IPS-18c (cell line): ENCODE results near the gene FAM151A.

Source experiments
- H3K4me3 ChIP-seq: 2 replicates; pipeline ENCODE4 v1.7.0; 2013; ENCODE audit warnings: low read depth, mild to moderate bottlenecking, low read length, moderate library complexity; ENCODE audit not compliant: insufficient read depth
- H3K9me3 ChIP-seq: one replicate; pipeline ENCODE4 v1.6.1; 2013; ENCODE audit warnings: mild to moderate bottlenecking, low read length, moderate library complexity; ENCODE audit not compliant: control insufficient read depth, insufficient read depth

Gene FAM151A

DNA sequence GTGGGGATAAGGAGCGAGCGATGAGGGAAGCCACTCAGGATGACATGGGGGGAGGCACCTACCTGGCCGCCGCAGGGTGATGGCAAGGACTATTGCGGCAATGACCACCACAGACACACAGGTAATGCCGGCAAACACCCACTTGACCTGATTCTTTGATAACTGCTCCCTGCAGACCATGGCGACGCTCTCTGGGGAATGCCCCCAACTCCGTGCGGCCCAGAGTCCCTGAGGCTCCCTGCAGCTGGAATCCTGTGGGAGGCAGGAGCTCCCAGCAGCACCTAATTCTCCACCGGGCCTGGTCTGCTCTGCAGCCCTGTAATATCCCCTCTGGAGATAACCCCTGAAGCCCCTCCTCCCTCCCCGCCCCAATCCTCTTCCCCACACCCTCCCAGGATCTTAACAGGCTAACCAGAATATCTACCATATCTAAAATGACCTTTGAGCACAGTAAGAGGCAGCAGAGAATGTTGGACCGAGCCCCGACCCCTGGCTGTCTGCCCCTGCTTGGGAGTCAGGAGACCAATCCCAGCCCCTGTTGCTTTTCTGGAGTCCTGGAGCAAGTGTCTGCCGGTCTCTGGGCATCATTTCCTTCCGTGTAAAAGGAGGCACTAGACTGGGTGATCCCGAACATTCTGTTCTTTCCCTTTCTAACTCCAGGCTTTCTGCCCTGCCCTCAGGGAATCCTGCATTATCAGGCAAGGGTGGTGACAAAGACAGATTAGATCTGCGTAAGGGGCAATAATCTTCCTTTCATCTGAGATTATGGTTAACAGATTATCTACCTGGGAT lies at the start of gene FAM151A:
Gene FAM151A (minus strand): TSS at position 310 of the 792 bp plus-strand sequence. CDS start 130 bp downstream, at position 180.
- Histone ChIP-seq H3K4me3 (no peak within 1 kb of the TSS), H3K9me3 (no peaks in the 10 kb centered on the region)

GRCh38 chr1:54671985-54672608 lies 48.8 kb upstream of the FAM151A start:
- H3K4me3 ChIP-seq: no peak overlapping the region
- H3K9me3 ChIP-seq: no peaks in the 10 kb centered on the region

GRCh38 chr1:54668567-54668966 lies 45.2 kb upstream of the FAM151A start:
- Histone ChIP-seq H3K4me3 (no peak overlapping the region), H3K9me3 (no peaks in the 10 kb centered on the region)

DNA sequence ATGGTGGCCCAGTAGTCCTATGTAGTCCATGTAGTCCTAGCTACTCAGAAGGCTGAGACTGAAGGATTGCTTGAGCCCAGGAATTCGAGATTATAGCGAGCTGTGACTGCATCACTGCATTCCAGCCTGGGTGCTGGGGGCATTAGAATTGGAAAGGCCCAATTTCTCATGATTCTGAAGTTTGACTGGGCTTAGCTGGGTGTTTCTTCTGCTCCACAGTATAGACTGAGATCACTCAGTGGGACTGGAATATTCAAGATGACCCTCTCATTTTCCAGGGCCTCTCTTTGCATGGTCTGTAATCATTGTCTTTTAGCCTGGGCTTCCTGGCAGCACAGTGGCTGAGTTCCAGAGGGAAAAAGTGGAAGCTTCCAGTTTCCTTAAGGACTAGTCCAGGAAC lies 44.5 kb upstream of the FAM151A start:
- Histone ChIP-seq H3K9me3 (no peaks in the 10 kb centered on the region), H3K4me3 (no peak overlapping the region)

- no peak overlapping the region for H3K4me3 ChIP-seq
Measured at GRCh38 chr1:54666333-54666732, 43.0 kb upstream of the FAM151A start.

DNA sequence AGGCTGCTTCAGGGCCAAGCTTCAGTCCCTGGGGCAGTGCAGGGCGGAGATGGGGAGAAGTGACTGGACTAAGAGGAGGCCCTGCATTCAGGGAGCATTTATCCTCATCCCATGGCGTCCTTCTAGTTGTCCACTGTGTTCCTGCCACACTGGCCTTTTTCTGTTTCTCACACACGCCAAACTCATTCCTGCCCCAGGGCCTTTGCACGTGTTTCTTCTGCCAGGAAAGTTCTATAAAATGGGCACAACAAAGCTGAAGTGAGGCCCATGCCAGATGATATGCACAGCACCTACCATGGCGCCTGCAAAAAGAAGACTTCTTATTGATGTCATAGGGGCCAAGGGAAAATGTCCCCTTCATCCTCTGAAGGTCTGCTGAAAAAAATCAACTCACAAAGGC lies 42.5 kb upstream of the FAM151A start:
- Histone ChIP-seq H3K4me3 (no peak overlapping the region), H3K9me3 (peaks cover 2% of the 10 kb centered on the region)

More at GRCh38 chr1:54666333-54666732, 43.0 kb upstream of the FAM151A start:
- peaks cover 2% of the 10 kb centered on the region for H3K9me3 ChIP-seq

GRCh38 chr1:54664364-54664763 lies 41.0 kb upstream of the FAM151A start:
- Histone ChIP-seq H3K4me3 (no peak overlapping the region), H3K9me3 (peaks cover 2% of the 10 kb centered on the region)

GRCh38 chr1:54663725-54664124 lies 40.4 kb upstream of the FAM151A start:
- no peak overlapping the region for H3K4me3 ChIP-seq

DNA sequence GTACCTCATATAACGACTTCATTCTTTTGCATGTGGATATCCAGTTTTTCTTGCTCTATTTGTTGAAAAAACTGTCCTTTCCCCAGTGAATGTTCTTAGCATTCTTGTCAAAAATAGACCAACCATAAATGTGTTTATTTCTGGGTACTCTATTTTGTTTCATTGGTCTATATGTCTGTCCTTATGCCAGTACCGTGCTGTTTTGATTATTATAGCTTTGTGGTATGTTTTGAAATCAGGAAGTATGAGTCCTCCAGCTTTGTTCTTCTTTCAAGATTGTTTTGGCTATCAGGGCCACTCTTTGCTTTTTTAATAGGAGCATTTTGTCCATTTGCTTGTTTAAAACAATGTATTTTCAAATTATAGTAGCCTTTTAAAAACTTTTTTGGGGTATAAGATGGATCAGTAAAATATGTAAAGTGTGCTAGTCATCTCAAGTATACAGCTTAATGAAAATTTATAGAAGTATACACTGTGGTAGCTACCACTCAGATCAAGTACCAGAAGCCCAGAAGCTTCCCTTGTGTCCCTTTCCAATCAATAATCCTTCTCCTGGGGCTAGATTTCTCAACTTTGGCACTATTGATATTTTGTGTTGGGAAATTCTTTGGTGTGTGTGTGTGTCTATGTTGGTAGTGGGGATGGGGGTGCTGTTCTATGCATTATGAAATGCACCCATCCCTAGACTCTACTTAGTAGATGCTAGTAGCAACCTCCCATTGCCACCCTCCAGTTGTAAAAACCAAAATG lies 35.0 kb upstream of the FAM151A start:
- peaks cover 2% of the 10 kb centered on the region for H3K9me3 ChIP-seq
- H3K4me3 ChIP-seq: no peak overlapping the region

More at GRCh38 chr1:54663725-54664124, 40.4 kb upstream of the FAM151A start:
- H3K9me3 ChIP-seq: peaks cover 2% of the 10 kb centered on the region

- Histone ChIP-seq H3K4me3 (no peak overlapping the region), H3K9me3 (no peaks in the 10 kb centered on the region)
Measured at GRCh38 chr1:54653036-54653435, 29.7 kb upstream of the FAM151A start.

GRCh38 chr1:54652168-54652567 lies 28.8 kb upstream of the FAM151A start:
- no peak overlapping the region for H3K4me3 ChIP-seq
- no peaks in the 10 kb centered on the region for H3K9me3 ChIP-seq

DNA sequence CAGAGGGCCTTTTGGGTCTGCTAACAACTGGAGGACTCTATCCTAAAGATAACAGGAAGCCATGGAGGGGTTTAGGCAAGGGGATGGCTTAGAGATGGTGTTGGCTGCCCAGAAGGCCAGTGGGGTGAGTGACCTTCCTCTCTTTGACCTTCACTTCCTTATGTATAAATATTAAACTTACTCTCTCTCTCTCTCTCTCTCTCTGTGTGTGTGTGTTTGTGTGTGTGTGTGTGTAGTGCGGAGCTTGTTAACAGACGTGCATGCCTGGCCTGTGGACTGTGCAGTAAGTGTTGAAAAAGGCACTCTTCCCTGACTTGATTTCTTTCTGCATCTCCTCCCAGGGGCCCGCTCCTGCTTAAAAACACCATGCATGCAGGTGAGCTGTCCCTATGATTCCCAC lies 28.3 kb upstream of the FAM151A start:
- H3K4me3 ChIP-seq: no peak overlapping the region
- no peaks in the 10 kb centered on the region for H3K9me3 ChIP-seq

GRCh38 chr1:54650417-54650816 lies 27.1 kb upstream of the FAM151A start:
- Histone ChIP-seq H3K9me3 (no peaks in the 10 kb centered on the region), H3K4me3 (no peak overlapping the region)

DNA sequence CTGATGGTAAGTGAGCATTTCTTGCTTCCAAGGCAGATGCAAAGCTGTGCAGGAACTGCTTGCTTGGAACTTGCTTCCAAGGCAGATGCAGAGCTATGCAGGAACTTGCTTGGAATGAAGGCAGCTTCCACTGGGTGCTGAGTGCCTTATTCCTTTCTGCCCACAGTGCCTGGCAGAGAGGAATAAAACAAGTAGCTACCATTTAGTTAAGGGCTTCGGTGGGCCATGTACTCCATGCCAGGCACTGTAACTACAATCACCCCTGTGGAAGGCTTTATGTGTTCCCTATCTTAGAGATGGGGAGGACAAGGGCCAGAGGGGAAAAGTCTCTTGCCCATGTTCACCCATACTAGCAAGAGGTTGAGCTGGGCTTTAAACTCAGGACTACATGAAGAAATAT lies 26.6 kb upstream of the FAM151A start:
- H3K9me3 ChIP-seq: no peaks in the 10 kb centered on the region
- H3K4me3 ChIP-seq: no peak overlapping the region

- Histone ChIP-seq H3K9me3 (no peaks in the 10 kb centered on the region), H3K4me3 (no peak overlapping the region)
Measured at GRCh38 chr1:54649130-54649898, 26.0 kb upstream of the FAM151A start.

DNA sequence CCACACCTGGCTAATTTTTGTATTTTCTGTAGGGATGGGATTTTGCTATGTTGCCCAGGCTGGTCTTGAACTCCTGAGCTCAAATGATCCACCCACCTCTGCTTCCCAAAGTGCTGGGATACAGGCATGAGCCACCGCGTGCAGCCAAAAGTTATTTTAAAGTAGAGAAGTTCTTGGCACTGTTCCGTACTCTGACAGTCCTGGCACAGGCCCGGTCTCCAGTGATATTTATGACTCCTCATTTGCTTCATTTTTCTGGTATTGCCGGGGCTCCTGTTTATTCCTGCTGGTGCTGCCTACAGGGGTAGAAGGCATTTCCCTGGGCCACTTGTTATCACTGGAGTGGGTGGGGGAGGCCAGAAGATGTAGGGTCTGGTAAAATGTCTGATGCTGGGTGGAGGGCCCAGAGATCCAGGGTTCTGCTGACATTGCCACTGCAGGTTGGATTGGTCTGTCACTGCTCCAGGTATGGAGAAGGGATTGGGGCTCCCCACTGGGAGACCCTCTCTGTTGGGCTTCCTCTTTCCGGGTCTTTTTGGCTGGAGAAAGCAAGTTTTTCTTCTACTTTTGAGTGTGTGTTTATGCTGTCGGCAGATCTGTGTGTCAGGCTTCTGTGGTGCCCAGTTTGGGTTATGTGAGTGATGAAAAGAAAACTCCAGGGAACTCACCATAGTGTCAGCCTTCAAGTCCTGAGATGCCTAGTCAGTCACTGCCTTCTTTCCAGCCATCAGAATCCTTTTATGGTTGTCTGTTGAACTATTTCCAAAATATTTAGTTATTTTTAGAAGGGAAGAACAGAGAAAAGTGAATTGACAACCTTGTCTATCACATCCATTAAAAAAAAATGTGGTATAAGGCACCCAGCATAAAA lies 22.7 kb upstream of the FAM151A start:
- no peak overlapping the region for H3K4me3 ChIP-seq
- H3K9me3 ChIP-seq: no peaks in the 10 kb centered on the region
